Thyroid gland (tissue), 4 donors: ENCODE data around the gene ACAT1. TPM values are rescaled to one million over a fixed set of nuclear protein-coding genes. Genes with fewer than 3 reads are reported as not detected.

Experiments used
- DNase-seq, 2 donors: peaks; one replicate each; pipeline ENCODE4 v3.0.0-alpha.2; 2019
- H3K27ac ChIP-seq, 3 donors: fragments of 200-600 bp; sonication (generic); 1 replicate in 2 of 3; 2 replicates in 1 of 3; pipeline ENCODE4 v1.5.1; 2016 to 2019; ENCODE audit warnings: mild to moderate bottlenecking in 1 of 3, moderate library complexity in 1 of 3
- H3K27me3 ChIP-seq: fragments of 200-600 bp; sonication (generic); one replicate; pipeline ENCODE4 v1.5.1; 2019
- H3K36me3 ChIP-seq, 2 donors: fragments of 200-600 bp; sonication (generic); one replicate each; pipeline ENCODE4 v1.5.1; 2016 to 2019
- H3K4me1 ChIP-seq, 2 donors: fragments of 200-600 bp; sonication (generic); one replicate each; pipeline ENCODE4 v1.5.1; 2017 to 2019
- H3K4me3 ChIP-seq, 3 donors: fragments of 200-600 bp; sonication (generic); replicated peaks in 1 of 3; 1 replicate in 2 of 3; 2 replicates in 1 of 3; pipeline ENCODE4 v1.5.1; 2016; ENCODE audit warnings: mild to moderate bottlenecking in 1 of 3
- H3K9me3 ChIP-seq: fragments of 200-600 bp; sonication (generic); one replicate; pipeline ENCODE4 v1.5.1; 2017
- POLR2A ChIP-seq, 2 donors: fragments of 450-650 bp; IDR thresholded peaks; one replicate each; pipeline ENCODE4 v1.6.1; 2017; ENCODE audit warnings: antibody characterized with exemption in 2 of 2, mild to moderate bottlenecking in 2 of 2, moderate library complexity in 1 of 2
- WGBS, 2 donors: methylation state at CpG; one replicate each; pipeline ENCODE4 v1.1.5; 2017; 5-methylcytosine and 5-hydroxymethylcytosine counted together
- intact Hi-C: fragments of 100-400 bp; cut with DNase I; formaldehyde crosslinking; loops from one replicate; pipeline ENCODE4 v1.15.1; 2023
- total RNA-seq, 4 donors: library from RNA; depleted of rRNA; stranded (reverse); fragments of >200 nt; gene quantifications; one replicate each; pipeline ENCODE4 v1.2.3, GENCODE V29; 2016
- TF ChIP-seq, protein P1 (sequence below), 6 experiments: fragments of 200-600 bp in 3 of 6; fragments of 450-650 bp in 3 of 6; sonication (generic) in 3 of 6; IDR thresholded peaks; one replicate each; pipeline ENCODE4 v1.5.1; 2016 to 2019; ENCODE audit warnings: antibody characterized with exemption in 6 of 6, mild to moderate bottlenecking in 2 of 6, inconsistent platforms in 1 of 6, moderate library complexity in 1 of 6

Gene ACAT1
- total RNA-seq, 4 donors from 2014 or later: 69.9 to 399 (median 144) TPM

DNA sequence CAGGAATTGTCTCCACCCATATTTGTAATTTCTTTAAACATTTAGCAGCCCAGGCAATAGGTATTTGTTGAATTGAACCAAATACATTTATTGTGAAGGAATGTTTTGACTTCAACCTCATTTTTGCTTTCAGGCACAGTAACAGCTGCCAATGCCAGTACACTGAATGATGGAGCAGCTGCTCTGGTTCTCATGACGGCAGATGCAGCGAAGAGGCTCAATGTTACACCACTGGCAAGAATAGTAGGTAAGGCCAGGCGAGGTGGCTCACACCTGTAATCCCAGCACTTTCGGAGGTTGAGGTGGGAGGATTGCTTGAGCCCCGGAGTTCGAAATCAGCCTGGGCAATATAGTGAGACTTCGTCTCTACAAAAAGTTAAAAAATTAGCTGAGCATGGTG lies 20.9 kb downstream of the ACAT1 start:
- Histone ChIP-seq H3K9me3 (no peaks in the 10 kb centered on the region), H3K4me1 (no peaks in the 10 kb centered on the region), H3K4me3 (no peak overlapping the region), H3K27me3 (no peaks in the 10 kb centered on the region), H3K27ac (no peak overlapping the region), H3K36me3 (peaks cover 25 to 60% of the 10 kb centered on the region in 2 donors)
- DNase-seq: no peak
- TF ChIP-seq, protein P1, sequence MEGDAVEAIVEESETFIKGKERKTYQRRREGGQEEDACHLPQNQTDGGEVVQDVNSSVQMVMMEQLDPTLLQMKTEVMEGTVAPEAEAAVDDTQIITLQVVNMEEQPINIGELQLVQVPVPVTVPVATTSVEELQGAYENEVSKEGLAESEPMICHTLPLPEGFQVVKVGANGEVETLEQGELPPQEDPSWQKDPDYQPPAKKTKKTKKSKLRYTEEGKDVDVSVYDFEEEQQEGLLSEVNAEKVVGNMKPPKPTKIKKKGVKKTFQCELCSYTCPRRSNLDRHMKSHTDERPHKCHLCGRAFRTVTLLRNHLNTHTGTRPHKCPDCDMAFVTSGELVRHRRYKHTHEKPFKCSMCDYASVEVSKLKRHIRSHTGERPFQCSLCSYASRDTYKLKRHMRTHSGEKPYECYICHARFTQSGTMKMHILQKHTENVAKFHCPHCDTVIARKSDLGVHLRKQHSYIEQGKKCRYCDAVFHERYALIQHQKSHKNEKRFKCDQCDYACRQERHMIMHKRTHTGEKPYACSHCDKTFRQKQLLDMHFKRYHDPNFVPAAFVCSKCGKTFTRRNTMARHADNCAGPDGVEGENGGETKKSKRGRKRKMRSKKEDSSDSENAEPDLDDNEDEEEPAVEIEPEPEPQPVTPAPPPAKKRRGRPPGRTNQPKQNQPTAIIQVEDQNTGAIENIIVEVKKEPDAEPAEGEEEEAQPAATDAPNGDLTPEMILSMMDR (IDR thresholded peaks at IDR 0.05): no peak
- no peak for TF ChIP-seq POLR2A (IDR thresholded peaks at IDR 0.05)
- WGBS, 2 donors: 90% methylated on average over 7 of the region's 7 CpGs
- intact Hi-C loops: no loop called here

DNA sequence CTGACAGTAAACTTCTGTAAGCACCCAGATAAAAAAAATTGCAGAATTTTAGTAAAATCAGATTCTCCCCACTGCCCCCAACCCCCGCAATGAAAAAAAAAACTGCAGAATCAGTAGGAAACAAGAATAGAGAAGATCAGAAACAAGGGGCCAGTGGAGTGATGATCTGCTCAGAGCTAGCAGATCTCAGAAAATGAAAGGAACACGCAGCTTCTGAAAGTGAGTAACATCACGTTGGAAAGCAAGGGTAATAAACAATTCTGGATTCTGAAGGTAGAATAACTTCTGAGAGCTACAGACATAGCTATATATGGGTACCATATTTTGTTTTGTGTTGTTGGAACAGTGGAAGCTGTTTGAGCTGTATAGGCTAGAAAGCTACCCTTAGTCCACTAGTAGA lies 23.2 kb downstream of the ACAT1 start:
- intact Hi-C loops: no loop called here
- no peaks in the 10 kb centered on the region for H3K9me3 ChIP-seq
- H3K4me1 ChIP-seq: no peaks in the 10 kb centered on the region
- H3K4me3 ChIP-seq: no peak overlapping the region
- TF ChIP-seq POLR2A (IDR thresholded peaks at IDR 0.05): no peak
- TF ChIP-seq, protein P1 (IDR thresholded peaks at IDR 0.05): no peak
- 93 to 94% methylated on average over 3 of the region's 3 CpGs for WGBS, 2 donors
- no peak for DNase-seq
- H3K27me3 ChIP-seq: no peaks in the 10 kb centered on the region
- H3K27ac ChIP-seq: no peak overlapping the region
- peaks cover 26 to 57% of the 10 kb centered on the region in 2 donors for H3K36me3 ChIP-seq

DNA sequence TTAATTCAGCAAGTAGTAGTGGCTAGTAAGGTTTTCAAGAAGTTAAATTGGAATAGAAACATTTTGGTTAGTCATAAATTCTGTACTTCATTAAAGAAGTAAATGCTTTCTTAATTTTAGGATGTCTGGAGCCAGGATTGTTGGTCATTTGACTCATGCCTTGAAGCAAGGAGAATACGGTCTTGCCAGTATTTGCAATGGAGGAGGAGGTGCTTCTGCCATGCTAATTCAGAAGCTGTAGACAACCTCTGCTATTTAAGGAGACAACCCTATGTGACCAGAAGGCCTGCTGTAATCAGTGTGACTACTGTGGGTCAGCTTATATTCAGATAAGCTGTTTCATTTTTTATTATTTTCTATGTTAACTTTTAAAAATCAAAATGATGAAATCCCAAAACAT lies 25.8 kb downstream of the ACAT1 start:
- peaks cover 27 to 44% of the 10 kb centered on the region in 2 donors for H3K36me3 ChIP-seq
- H3K4me1 ChIP-seq: no peaks in the 10 kb centered on the region
- H3K4me3 ChIP-seq: no peak overlapping the region
- H3K27ac ChIP-seq: no peak overlapping the region
- no peaks in the 10 kb centered on the region for H3K27me3 ChIP-seq
- intact Hi-C loops: no loop called here
- WGBS, 2 donors: 74 to 83% methylated on average over 1 of the region's 1 CpG
- no peak for DNase-seq
- no peaks in the 10 kb centered on the region for H3K9me3 ChIP-seq
- no peak for TF ChIP-seq POLR2A (IDR thresholded peaks at IDR 0.05)
- TF ChIP-seq, protein P1 (IDR thresholded peaks at IDR 0.05): no peak

DNA sequence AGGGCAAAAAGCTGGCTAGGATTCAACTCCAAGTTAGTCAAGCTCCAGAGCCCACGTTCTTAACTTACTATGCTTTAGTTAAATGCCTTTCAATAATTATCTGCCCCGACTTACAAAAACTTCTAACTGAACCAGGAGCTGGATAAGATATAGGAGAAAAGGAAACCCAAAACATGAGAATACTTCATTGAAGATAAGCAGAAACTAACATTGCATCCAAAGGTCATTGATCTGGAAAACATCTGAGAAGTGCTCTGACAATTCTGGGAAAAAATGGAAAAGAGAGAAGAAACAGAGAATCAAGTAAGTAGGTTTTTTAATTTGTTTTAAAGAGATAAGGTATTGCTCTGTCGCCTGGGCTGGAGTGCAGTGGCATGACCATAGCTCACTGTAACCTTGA lies 27.2 kb downstream of the ACAT1 start:
- 60 to 64% methylated on average over 3 of the region's 3 CpGs for WGBS, 2 donors
- no peaks in the 10 kb centered on the region for H3K9me3 ChIP-seq
- peaks cover 13 to 32% of the 10 kb centered on the region in 2 donors for H3K36me3 ChIP-seq
- TF ChIP-seq POLR2A (IDR thresholded peaks at IDR 0.05): no peak
- TF ChIP-seq, protein P1 (IDR thresholded peaks at IDR 0.05): no peak
- H3K27ac ChIP-seq: peak overlapping the region in 1 of 3 donors; percentile 21
- H3K4me1 ChIP-seq: no peaks in the 10 kb centered on the region
- no peak for DNase-seq
- intact Hi-C loops: no loop called here
- H3K4me3 ChIP-seq: no peak overlapping the region
- no peaks in the 10 kb centered on the region for H3K27me3 ChIP-seq

DNA sequence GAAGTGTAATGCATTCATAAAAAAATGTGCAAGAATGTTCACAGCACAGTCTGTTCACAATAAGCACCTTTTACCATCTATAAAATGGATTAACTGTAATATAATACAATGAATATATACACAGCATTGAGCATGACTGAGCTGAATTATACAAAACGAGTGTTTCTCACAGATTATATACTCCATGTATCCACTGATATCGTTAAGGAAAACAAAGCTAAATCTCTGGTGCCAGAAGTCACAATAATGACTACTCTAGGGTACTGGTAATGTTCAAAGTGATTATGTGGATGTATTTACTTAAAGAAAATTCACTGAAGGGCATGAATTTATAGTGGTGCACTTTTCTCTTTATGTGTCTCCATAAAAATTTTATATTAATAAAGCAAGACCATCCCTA lies 33.2 kb downstream of the ACAT1 start:
- DNase-seq: no peak
- no peaks in the 10 kb centered on the region for H3K9me3 ChIP-seq
- H3K4me3 ChIP-seq: no peak overlapping the region
- intact Hi-C loops: no loop called here
- WGBS, 2 donors: 84 to 89% methylated on average over 2 of the region's 2 CpGs
- peaks cover 4 to 10% of the 10 kb centered on the region in 2 donors for H3K36me3 ChIP-seq
- TF ChIP-seq POLR2A (IDR thresholded peaks at IDR 0.05): no peak
- TF ChIP-seq, protein P1 (IDR thresholded peaks at IDR 0.05): no peak
- H3K4me1 ChIP-seq: no peaks in the 10 kb centered on the region
- no peaks in the 10 kb centered on the region for H3K27me3 ChIP-seq
- H3K27ac ChIP-seq: no peak overlapping the region
